PC-9 (cell line): ENCODE measurements around the gene GLRB.

Experiments
- CTCF ChIP-seq: fragments of 200-600 bp; sonication (generic); conservative IDR thresholded peaks from 2 replicates; pipeline ENCODE4 v1.6.1; 2017; ENCODE audit warnings: mixed run types, antibody characterized with exemption, mild to moderate bottlenecking, moderate library complexity
- EZH2 ChIP-seq: fragments of 200-600 bp; sonication (generic); IDR thresholded peaks from 2 replicates; pipeline ENCODE4 v1.8.0; 2017; ENCODE audit warnings: antibody characterized with exemption, low read depth

- TF ChIP-seq CTCF, result no peak
- no peak for TF ChIP-seq EZH2
Measured at GRCh38 chr4:157184300-157184699, 108.3 kb downstream of the GLRB start.
